HG03439 (cell line): ENCODE data around the gene AFAP1L1.

ENCODE experiments used
- ATAC-seq: cut with Tn5 transposase; IDR thresholded peaks from one replicate; pipeline ENCODE4 v1.9.1; 2021; ENCODE audit warnings: mild to moderate bottlenecking, moderate library complexity; ENCODE audit not compliant: unreplicated experiment

The AFAP1L1 gene

GRCh38 chr5:149271716-149272563 lies at the start of gene AFAP1L1:
Gene AFAP1L1, plus strand, starts transcription at chr5:149271859. Its CDS starts 110 bp downstream, at chr5:149271969.
- ATAC-seq: no peak

- ATAC-seq: no peak
These were observed 48.4 kb upstream of the AFAP1L1 start for GRCh38 chr5:149223081-149223848.

GRCh38 chr5:149224282-149224681 lies 47.4 kb upstream of the AFAP1L1 start:
- ATAC-seq: no peak

GRCh38 chr5:149227168-149227826 lies 44.4 kb upstream of the AFAP1L1 start:
- ATAC-seq: no peak

GRCh38 chr5:149228618-149229297 lies 42.9 kb upstream of the AFAP1L1 start:
- ATAC-seq: no peak

- no peak for ATAC-seq
These were observed 42.2 kb upstream of the AFAP1L1 start for GRCh38 chr5:149229298-149229937.

GRCh38 chr5:149235841-149236240 lies 35.8 kb upstream of the AFAP1L1 start:
- no peak for ATAC-seq

GRCh38 chr5:149237662-149238061 lies 34.0 kb upstream of the AFAP1L1 start:
- ATAC-seq: no peak

- no peak for ATAC-seq
These were observed 33.1 kb upstream of the AFAP1L1 start for GRCh38 chr5:149238540-149238939.

- ATAC-seq: no peak
These were observed 31.7 kb upstream of the AFAP1L1 start for GRCh38 chr5:149239917-149240316.

GRCh38 chr5:149240354-149240998 lies 31.2 kb upstream of the AFAP1L1 start:
- no peak for ATAC-seq

GRCh38 chr5:149242339-149242738 lies 29.3 kb upstream of the AFAP1L1 start:
- ATAC-seq: no peak

- no peak for ATAC-seq
These were observed 24.8 kb upstream of the AFAP1L1 start for GRCh38 chr5:149246906-149247305.

- no peak for ATAC-seq
These were observed 23.9 kb upstream of the AFAP1L1 start for GRCh38 chr5:149247726-149248125.

- ATAC-seq: no peak
These were observed 20.1 kb upstream of the AFAP1L1 start for GRCh38 chr5:149251546-149251945.

- ATAC-seq: no peak
These were observed 17.2 kb upstream of the AFAP1L1 start for GRCh38 chr5:149254506-149254905.

- no peak for ATAC-seq
These were observed 15.2 kb upstream of the AFAP1L1 start for GRCh38 chr5:149256451-149256850.

GRCh38 chr5:149257131-149257530 lies 14.5 kb upstream of the AFAP1L1 start:
- no peak for ATAC-seq

GRCh38 chr5:149257889-149258705 lies 13.6 kb upstream of the AFAP1L1 start:
- ATAC-seq: no peak
